Stimulated activated CD8-positive, alpha-beta memory T cell treated with anti-CD3 and anti-CD28 coated beads, Interleukin-12 subunit alpha, Interleukin-12 subunit beta, amount 100 ng/mL, for 24 hours (primary cell): ENCODE measurements around the gene MINAR2.

Source experiments
- DNase-seq: peaks from one replicate; pipeline ENCODE4 v3.0.0-alpha.2; 2020; ENCODE audit errors: extremely low read depth

Gene MINAR2

DNA sequence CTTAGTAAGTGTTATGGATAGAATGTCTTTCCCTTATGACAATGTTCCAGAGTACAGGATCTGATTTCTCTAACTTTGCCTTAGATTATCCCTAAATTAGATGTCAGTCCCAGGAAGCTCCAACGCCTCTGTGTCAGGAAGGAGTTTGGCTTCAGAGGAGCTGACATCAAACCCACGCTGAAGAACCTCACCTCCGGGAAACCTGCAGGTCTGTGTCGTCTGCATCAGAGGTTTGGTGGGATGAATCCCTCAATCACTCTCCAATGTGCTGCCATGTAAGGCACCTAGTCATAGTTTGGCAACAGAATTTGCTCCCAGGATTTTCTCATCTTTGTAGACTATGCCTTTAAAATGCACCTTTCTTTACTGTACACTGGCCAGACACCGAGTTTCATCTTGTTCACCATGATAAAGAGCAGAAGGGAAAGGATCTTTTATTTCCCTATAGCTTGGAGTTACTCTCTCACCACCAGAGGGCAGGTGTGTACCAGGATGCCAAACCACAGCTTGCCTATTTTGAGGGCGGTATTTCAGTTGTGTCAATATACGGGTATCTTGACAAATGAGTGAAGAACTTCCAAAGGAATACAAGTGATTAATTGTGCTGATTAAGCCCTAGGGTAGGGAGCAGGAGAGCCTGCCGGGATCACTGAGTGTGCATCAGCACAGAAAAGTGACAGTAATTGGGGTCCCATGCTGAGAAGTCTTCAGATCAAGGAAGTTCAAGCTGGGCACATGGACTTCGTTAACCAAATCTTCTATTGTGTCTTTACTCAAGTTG is 23.4 kb downstream of the MINAR2 start:
- DNase-seq, result no peak

DNA sequence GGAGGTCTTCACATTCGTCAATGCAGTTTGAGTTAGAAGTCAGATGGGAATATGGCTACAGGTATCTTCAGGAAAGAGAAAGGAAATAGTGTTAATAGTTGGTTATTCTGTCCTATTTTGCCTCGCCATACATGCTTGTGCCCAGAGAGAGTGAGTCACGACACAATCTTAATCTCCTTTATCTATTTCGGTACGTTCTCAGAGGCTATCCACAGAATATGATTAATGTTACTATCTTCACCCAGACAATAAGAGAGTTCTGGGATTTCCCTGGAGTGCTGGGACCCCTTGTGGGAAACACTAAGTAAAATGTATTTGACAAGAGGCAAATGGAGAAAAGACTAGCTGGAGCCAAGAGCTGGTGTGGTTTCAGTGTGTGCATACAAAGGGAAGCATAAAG is 25.5 kb downstream of the MINAR2 start:
- no peak for DNase-seq

DNA sequence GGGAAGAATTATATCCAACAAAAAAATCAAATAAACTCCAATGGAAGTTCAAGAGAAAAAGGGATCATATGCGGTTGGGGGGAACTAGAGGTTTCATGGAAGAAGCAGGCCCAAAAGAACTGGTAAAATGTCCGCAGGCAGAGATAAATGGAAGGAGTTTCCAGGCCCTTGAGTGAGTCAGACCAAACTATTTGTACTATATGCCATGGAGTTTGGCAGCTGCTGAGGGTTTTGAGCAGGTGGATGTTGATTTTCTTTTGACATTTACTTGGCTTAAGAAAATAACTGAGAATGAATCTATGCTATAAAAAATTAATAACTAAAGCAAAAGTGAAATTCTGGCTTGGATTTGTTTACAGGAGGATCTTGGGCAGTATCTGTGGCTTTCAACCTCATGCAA is 33.7 kb downstream of the MINAR2 start:
- DNase-seq, result no peak

DNA sequence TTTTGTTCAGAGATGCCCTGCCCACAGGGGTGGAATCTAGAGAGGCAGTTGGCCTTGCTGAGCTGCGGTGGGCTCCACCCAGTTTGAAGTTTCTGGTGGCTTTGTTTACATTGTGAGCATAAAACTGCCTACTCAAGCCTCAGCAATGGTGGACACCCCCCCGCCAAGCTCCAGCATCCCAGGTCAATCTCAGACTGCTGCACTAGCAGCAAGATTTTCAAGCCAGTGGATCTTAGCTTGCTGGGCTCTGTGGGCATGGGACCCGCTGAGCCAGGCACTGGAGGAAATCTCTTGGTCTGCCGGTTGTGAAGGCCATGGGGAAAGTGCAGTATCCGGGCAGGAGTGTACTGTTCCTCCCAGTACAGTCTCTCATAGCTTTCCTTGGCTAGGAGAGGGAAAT is 55.5 kb downstream of the MINAR2 start:
- DNase-seq, result no peak

DNA sequence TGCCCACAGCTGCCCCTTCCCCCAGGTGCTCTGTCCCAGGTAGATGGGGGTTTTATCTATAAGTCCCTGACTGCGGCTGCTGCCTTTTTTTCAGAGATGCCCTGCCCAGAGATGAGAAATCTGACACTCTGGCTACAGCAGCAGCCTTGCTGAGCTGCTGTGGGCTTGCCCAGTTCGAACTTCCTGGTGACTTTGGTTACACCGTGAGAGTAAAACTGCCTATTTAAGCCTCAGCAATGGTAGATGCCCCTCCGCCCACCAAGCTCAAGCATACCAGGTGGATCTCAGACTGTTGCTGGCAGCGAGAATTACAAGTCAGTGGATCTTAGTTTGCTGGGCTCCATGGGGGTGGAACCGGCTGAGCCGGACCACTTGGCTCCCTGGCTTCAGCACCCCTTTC is 56.8 kb downstream of the MINAR2 start:
- no peak for DNase-seq

DNA sequence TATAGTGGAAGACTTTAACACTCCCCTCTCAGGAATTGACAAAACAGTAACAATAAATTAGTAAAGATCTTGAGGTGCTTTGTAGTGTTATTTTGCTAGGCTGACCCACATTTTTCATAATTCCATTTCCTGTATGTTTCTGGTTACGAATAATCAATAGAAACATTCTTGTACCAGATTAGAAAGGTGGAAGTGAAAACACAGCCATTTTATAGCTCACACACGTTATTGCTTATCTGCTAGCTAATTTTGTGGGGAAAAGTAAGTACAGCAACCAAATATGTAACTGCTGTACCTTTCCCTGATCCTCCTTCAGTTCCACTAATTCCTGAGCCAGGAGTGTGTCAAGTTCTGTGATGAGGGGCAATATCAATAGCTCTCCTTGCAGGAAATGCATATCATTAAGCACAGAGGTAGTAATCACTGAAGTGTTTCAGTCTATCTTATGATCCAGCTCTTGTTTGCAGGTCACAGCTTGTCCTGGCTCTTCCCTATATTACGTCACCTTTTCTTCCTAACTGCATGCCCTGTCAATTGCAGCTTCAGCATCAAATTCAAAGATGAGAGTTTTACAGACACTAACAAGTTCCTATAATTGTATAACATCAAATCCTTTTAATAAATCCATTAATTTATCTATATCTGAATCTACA is 59.4 kb downstream of the MINAR2 start:
- no peak for DNase-seq
